Esophagus squamous epithelium (tissue), 4 donors: ENCODE results near the gene RNF130.

Source experiments
- POLR2A ChIP-seq, 4 donors: fragments of 450-650 bp; IDR thresholded peaks; one replicate each; pipeline ENCODE4 v1.6.1; 2017; ENCODE audit warnings: antibody characterized with exemption in 4 of 4, mild to moderate bottlenecking in 4 of 4, moderate library complexity in 3 of 4
- TF ChIP-seq, protein P1 (sequence below), 6 experiments: fragments of 450-650 bp in 4 of 6; fragments of 200-600 bp in 2 of 6; sonication (generic) in 2 of 6; IDR thresholded peaks; one replicate each; pipeline ENCODE4 v1.5.1; 2016 to 2019; ENCODE audit warnings: antibody characterized with exemption in 6 of 6, mild to moderate bottlenecking in 4 of 6, moderate library complexity in 4 of 6

- TF ChIP-seq, protein P1, sequence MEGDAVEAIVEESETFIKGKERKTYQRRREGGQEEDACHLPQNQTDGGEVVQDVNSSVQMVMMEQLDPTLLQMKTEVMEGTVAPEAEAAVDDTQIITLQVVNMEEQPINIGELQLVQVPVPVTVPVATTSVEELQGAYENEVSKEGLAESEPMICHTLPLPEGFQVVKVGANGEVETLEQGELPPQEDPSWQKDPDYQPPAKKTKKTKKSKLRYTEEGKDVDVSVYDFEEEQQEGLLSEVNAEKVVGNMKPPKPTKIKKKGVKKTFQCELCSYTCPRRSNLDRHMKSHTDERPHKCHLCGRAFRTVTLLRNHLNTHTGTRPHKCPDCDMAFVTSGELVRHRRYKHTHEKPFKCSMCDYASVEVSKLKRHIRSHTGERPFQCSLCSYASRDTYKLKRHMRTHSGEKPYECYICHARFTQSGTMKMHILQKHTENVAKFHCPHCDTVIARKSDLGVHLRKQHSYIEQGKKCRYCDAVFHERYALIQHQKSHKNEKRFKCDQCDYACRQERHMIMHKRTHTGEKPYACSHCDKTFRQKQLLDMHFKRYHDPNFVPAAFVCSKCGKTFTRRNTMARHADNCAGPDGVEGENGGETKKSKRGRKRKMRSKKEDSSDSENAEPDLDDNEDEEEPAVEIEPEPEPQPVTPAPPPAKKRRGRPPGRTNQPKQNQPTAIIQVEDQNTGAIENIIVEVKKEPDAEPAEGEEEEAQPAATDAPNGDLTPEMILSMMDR (IDR thresholded peaks at IDR 0.05) = no peak
- no peak for TF ChIP-seq POLR2A (IDR thresholded peaks at IDR 0.05)
Observed at GRCh38 chr5:179923436-179923835, 148.1 kb downstream of the RNF130 start.
